Uterus (tissue), 4 donors: ENCODE data around the gene LRRC37A3. TPM values are rescaled to one million over a fixed set of nuclear protein-coding genes. Genes with fewer than 3 reads are reported as not detected.
"Not testable (repeated sequence)": the region's sequence is repeated elsewhere in the genome, so short reads cannot be mapped to it uniquely, and the experiment has no call there.

Experiments
- DNase-seq, 2 donors: peaks; one replicate each; pipeline ENCODE4 v3.0.0-alpha.2; 2019 to 2020
- H3K27ac ChIP-seq, 2 donors: fragments of 200-600 bp; sonication (generic); 1 replicate in 1 of 2; 2 replicates in 1 of 2; pipeline ENCODE4 v1.5.1; 2016 to 2018
- H3K27me3 ChIP-seq, 2 donors: fragments of 200-600 bp; sonication (generic); one replicate each; pipeline ENCODE4 v1.5.1; 2018 to 2019; ENCODE audit warnings: control low read depth in 1 of 2
- H3K36me3 ChIP-seq, 2 donors: fragments of 200-600 bp; sonication (generic); one replicate each; pipeline ENCODE4 v1.5.1; 2019; ENCODE audit warnings: control low read depth in 1 of 2
- H3K4me1 ChIP-seq, 2 donors: fragments of 200-600 bp; sonication (generic); one replicate each; pipeline ENCODE4 v1.5.1; 2018 to 2019; ENCODE audit warnings: control low read depth in 1 of 2
- H3K4me3 ChIP-seq, 2 donors: fragments of 200-600 bp; sonication (generic); 1 replicate in 1 of 2; 2 replicates in 1 of 2; pipeline ENCODE4 v1.5.1; 2018 to 2019; ENCODE audit warnings: mild to moderate bottlenecking in 1 of 2
- H3K9me3 ChIP-seq, 2 donors: fragments of 200-600 bp; sonication (generic); one replicate each; pipeline ENCODE4 v1.5.1; 2019; ENCODE audit warnings: control low read depth in 1 of 2
- intact Hi-C: fragments of 100-400 bp; cut with DNase I; formaldehyde crosslinking; loops from one replicate; pipeline ENCODE4 v1.15.1; 2023; ENCODE audit warnings: low total_unique reads
- small RNA-seq: library from RNA; depleted of rRNA; stranded (forward); fragments of <200 nt; gene quantifications from one replicate; pipeline ENCODE3, GENCODE V24; 2016
- total RNA-seq, 4 donors: library from RNA; depleted of rRNA in 3 of 4; stranded (reverse); fragments of >200 nt in 3 of 4; gene quantifications; one replicate each; pipeline versions ENCODE4 v1.1.0 to v1.2.4, GENCODE V29; 2014 to 2023
- donor health status: DM: yes; HTN: yes; CAD: no.

Gene LRRC37A3
- total RNA-seq, 4 donors from 2014 or later = 2.1 to 47.9 (median 9.9) TPM

DNA sequence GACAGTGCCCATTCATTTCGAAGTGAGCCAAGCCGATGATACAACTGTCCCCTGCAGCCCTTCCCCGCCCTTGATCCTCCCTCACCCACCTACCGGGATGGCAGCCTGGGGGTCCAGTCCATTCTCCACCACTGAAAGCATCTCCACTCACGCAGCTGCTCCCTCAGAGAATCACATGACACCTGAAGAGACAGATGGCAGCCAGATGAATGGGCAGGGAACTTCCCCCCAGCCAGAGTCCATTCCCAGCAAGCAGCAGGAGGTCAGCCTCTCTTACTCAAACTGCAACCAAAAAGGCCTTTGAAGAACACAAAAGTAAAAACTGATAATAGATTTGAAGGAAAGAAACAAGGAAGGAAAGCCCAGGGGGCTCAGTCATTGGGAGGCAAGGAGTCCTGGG, 90.2 kb downstream of the LRRC37A3 start:
- H3K27me3 ChIP-seq, H3K4me1 ChIP-seq, DNase-seq, H3K27ac ChIP-seq, H3K36me3 ChIP-seq, H3K4me3 ChIP-seq, intact Hi-C loops, H3K9me3 ChIP-seq: not testable (repeated sequence)

DNA sequence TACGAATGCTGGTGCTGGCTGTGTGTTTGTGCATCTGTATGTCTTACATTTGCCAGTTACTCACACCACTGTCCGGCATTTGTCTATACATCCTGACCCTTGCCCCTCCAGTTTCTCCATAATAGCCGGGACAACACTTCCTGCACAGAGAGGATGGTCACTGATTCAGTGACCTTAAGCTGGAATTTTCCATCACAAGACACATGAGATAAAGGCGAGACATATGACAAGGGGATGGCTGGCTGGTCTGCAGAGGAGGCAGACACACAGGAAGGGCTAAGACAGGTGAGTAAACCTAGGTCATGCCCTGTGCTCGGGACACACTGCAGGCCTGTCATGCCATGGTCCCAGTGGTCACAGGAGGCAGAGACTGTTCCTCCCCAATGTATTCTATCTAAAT, 100.4 kb downstream of the LRRC37A3 start:
- DNase-seq, H3K4me1 ChIP-seq, H3K36me3 ChIP-seq, intact Hi-C loops, H3K9me3 ChIP-seq, H3K4me3 ChIP-seq, H3K27ac ChIP-seq, H3K27me3 ChIP-seq: not testable (repeated sequence)

DNA sequence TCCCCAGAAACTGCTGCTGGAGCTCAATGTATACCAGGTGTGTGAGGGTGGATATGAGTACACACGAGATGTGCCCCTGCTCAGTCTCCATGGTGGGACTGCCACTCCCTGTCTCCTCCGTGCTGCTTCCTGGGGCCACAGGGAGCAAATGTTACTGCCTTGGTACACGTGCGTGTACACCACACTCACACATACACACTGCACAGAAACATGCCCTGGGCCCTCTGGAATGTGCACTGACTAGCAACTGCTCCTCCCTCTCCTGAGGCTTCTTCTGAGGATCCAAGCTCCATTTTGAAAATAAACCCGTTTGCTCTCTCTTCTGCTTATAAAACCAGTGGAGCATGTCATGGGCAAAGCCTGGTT, 103.5 kb downstream of the LRRC37A3 start:
- H3K4me3 ChIP-seq, H3K36me3 ChIP-seq, H3K27ac ChIP-seq, DNase-seq, intact Hi-C loops, H3K4me1 ChIP-seq, H3K9me3 ChIP-seq, H3K27me3 ChIP-seq: not testable (repeated sequence)

DNA sequence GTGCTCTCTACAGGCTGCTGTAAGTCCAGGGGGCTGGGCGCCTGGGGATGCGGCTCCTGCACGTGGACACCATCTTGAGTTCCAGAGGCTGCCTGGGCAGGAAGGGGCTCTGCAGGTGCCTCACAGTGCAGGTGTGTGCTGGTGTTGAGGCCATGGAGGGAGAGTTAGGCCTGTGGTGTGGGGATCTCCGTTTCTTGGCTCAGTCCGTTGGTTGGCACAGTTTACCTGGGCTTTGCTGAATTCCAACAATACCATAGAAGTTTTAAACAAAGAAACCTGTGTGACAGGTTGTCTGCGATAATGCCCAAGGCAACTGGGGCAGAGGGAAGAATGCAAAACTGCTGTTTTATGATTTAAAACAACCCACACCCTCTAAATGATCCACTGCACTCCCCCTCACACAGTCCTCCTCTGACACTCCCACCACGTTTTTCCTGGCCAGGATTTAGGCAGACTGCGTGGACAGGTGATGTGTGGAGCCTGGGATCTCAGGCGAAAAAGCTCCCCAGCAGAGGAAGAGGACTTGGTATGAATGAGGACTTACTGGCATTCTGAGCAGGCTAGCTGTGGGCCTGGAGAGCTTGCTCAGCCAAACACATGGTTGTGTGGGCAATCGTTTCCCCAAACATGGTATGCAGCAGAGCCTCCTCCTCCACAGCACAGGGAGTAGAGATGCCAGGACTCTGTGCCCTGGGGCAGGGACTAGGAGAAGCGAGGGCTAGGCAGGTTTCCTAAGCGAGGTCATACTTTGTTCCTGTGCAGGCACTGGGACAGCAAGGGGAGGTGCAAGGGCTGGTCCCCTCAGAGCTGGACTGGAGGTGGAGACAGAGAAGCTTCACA, 104.1 kb downstream of the LRRC37A3 start:
- H3K36me3 ChIP-seq, H3K27ac ChIP-seq, intact Hi-C loops, DNase-seq, H3K27me3 ChIP-seq, H3K9me3 ChIP-seq, H3K4me1 ChIP-seq, H3K4me3 ChIP-seq: not testable (repeated sequence)

DNA sequence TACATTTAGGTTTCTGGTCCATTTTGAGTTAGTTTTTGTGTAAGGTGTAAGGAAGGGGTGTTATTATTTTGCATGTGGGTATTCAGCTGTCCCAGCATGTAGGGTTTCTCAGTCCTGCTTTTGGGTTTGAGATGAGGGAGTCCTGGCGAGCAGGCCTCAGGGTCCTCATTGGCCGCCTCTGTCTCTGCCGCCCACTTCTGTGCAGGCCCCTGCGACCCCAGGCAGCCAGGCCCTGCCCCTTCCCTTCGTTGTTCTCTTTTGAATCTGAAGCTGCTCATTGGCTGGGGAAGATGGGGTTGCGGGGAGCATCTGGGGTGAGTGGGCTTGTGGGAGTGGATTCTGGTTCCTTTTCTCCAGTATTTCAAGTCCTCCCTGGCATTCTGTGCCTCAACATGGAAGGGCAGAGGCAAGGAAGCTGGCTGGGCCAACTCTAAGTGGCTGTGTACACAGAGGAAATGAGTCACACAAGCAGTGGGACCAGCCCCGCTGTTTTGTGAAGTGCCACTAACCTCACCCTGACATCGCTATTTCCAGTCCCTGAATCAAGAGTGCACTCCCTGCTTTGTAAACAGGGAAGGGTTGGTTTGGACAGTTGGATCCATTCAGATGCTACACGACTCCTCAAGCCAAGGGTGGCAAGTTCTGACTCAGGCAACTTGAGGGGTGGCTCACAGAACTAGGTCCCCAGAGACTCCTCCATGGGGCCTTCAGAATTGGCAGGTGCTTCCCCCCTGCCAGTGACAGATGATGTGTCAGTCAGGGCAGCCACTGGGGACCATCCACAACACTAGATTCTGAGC, 110.9 kb downstream of the LRRC37A3 start:
- intact Hi-C loops, H3K4me1 ChIP-seq, H3K9me3 ChIP-seq, H3K4me3 ChIP-seq, H3K27ac ChIP-seq, H3K36me3 ChIP-seq, H3K27me3 ChIP-seq: not testable (repeated sequence)
- DNase-seq = peak in 1 of 2 donors; percentile 42

Small RNAs within 50 kb of the gene (small RNA-seq; reads per million reads assigned to genes)
- gene AC037487.3 = not detected
- not detected for gene AC103810.6
- gene AC103810.7 = not detected
- gene RDM1P4 = not detected
- not detected for gene RN7SL404P
- gene RNU7-115P = not detected

Other genes starting within 250 kb of the LRRC37A3 start
- 100 to 1,000 TPM in 1 of 4 donors, 10 to 100 TPM in 3; 20.2 to 103 (median 51.0) TPM for gene GNA13, start 137.3 kb upstream of the LRRC37A3 start, total RNA-seq
- gene RGS9, start 217.9 kb upstream of the LRRC37A3 start, total RNA-seq = 10 to 100 TPM in 1 of 4 donors, 1 to 10 TPM in 3; 3.5 to 19.1 (median 6.9) TPM